ENCODE measurements around the gene AURKA.
"Not testable (repeated sequence)": the region's sequence is repeated elsewhere in the genome, so short reads cannot be mapped to it uniquely, and the experiment has no call there.

The AURKA gene

DNA sequence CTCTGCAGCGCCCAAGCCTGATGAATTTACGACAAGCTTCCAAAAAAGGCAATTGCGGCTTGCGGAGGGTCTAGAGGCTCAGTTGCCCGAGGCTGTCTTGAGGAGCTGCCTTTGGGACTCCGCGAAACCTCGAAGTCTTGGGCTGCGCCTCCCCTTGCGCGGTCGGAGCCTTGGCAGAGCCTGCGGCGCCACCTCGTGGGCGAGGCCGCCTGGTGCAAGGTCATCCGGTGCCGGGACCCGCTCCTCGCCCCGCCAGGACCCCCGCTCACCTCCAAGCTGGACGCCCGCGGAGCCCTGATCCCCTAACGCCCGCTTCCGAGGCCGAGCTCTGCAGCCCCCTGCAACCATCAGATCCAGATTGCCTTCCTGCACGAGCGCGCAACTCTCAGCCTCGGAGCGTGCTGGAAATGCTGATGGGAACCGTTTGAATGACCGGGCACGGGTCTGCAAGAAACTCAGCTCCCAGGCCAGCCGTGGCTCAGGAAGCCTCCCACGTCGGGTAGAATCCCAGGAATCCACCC, 48.1 kb downstream of the AURKA start:
- Histone ChIP-seq H3K27ac (ENCODE audit: low read depth, low read length) (no peak overlapping the region), H3K27me3 (ENCODE audit: control insufficient read depth, insufficient read depth, low read length) (peaks cover 2% of the 10 kb centered on the region), H3K36me3 (ENCODE audit: control insufficient read depth, insufficient read depth, low read length) (no peaks in the 10 kb centered on the region), H3K4me3 (ENCODE audit: low read length) (no peak overlapping the region), H3K9ac (ENCODE audit: low read length) (no peak overlapping the region), H3K4me1 (ENCODE audit: control insufficient read depth, insufficient read depth, low read length) (no peaks in the 10 kb centered on the region)

DNA sequence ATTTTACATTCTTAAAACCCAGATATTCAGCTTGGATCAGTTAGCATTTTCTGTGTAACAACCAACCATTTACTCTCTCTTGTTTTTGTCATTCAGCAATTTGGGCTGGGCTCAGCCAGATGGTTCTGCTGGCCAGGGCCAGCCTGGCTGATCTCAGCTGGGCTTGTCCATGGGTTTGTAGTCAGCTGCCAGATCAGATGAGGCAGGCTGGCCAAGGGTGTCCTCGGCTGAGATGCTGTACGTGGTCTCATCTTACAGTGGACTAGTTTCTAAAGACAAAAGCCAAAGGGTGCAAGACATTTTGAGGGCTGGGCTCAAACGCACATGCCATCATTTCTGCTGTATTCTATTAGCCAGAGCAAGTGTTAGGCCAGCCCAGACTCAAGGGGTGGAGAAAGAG, 49.2 kb downstream of the AURKA start:
- Histone ChIP-seq H3K9ac (ENCODE audit: low read length) (no peak overlapping the region), H3K4me3 (ENCODE audit: low read length) (no peak overlapping the region), H3K4me1 (ENCODE audit: control insufficient read depth, insufficient read depth, low read length) (no peaks in the 10 kb centered on the region), H3K36me3 (ENCODE audit: control insufficient read depth, insufficient read depth, low read length) (no peaks in the 10 kb centered on the region), H3K27me3 (ENCODE audit: control insufficient read depth, insufficient read depth, low read length) (peaks cover 2% of the 10 kb centered on the region), H3K27ac (ENCODE audit: low read depth, low read length) (no peak overlapping the region)

DNA sequence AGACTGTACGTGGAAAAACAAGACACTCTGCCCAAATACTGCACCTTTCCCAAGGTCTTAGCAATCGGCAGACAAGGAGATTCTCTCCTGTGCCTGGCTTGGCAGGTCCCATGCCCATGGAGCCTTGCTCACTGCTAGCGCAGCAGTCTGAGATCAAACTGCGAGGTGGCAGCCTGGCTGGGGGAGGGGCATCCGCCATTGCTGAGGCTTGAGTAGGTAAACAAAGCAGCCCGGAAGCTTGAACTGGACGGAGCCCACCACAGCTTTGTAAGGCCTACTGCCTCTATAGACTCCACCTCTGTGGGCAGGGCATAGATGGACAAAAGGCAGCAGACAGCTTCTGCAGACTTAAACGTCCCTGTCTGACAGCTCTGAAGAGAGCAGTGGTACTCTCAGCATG, 55.3 kb downstream of the AURKA start:
- H3K9ac ChIP-seq (ENCODE audit: low read length); H3K4me3 ChIP-seq (ENCODE audit: low read length); H3K4me1 ChIP-seq (ENCODE audit: control insufficient read depth, insufficient read depth, low read length); H3K36me3 ChIP-seq (ENCODE audit: control insufficient read depth, insufficient read depth, low read length); H3K27me3 ChIP-seq (ENCODE audit: control insufficient read depth, insufficient read depth, low read length); H3K27ac ChIP-seq (ENCODE audit: low read depth, low read length): not testable (repeated sequence)

DNA sequence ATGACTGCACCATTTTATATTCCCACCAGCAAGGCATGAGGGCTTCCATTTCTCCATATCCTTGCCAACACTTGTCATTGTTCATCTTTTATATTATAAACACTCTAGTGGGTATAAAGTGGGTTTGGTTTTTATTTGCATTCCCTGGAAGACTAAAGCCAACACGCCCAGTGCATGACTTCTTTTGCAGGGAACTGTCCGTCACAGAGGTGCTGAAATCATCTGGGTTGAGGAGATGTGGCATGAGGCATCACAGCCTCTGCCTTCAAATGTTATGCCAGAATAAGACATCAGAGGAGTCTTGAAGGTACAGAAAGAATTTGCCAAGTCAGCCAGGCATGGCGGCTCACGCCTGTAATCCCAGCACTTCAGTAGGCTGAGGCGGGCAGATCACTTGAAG, 63.2 kb downstream of the AURKA start:
- Histone ChIP-seq H3K27ac (ENCODE audit: low read depth, low read length) (no peak overlapping the region), H3K4me1 (ENCODE audit: control insufficient read depth, insufficient read depth, low read length) (no peaks in the 10 kb centered on the region), H3K27me3 (ENCODE audit: control insufficient read depth, insufficient read depth, low read length) (no peaks in the 10 kb centered on the region), H3K4me3 (ENCODE audit: low read length) (no peak overlapping the region), H3K36me3 (ENCODE audit: control insufficient read depth, insufficient read depth, low read length) (no peaks in the 10 kb centered on the region), H3K9ac (ENCODE audit: low read length) (no peak overlapping the region)

DNA sequence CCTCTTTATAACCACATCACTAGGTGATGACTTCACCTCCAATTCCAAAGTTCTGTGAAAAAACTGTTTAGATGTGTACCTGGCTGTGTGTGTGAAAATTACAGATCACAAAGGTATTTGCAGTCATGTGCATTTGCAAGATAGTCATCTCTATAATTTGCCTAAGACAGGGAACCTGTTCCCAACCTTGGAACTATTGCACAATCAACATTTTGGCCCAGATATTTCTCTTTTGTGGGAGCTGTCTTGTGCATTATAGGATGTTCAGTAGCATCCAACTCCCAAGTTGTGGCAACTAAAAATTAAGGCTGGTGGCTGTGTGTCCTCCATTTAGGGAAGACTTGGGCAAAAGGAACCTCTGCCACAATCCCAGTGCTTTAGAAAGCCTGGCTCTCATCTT, 67.2 kb downstream of the AURKA start:
- no peaks in the 10 kb centered on the region for H3K27me3 ChIP-seq (ENCODE audit: control insufficient read depth, insufficient read depth, low read length)

DNA sequence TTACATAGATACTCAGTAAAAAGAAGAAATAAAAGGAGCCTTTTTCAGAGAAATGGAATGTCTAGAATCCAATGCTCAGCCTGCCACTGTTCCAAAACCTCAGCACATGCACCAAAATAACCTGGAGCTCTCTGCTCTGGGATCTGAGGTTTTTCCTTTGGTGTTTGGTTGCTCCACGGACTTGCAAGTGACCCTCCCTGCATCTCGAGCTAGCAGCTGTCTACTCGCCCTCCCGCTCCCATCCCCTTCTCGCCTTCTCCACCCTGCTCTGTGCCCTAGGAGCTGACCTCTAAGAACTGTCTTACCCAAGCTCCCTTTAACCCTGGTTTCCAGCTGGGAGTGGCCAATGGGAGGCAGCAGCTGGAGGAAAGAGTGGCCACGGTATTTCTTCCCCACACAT, 68.4 kb downstream of the AURKA start:
- H3K4me1 ChIP-seq (ENCODE audit: control insufficient read depth, insufficient read depth, low read length), result no peaks in the 10 kb centered on the region
- H3K27me3 ChIP-seq (ENCODE audit: control insufficient read depth, insufficient read depth, low read length), result no peaks in the 10 kb centered on the region
- H3K36me3 ChIP-seq (ENCODE audit: control insufficient read depth, insufficient read depth, low read length), result no peaks in the 10 kb centered on the region
- no peak overlapping the region for H3K9ac ChIP-seq (ENCODE audit: low read length)
- no peak overlapping the region for H3K27ac ChIP-seq (ENCODE audit: low read depth, low read length)
- H3K4me3 ChIP-seq (ENCODE audit: low read length), result no peak overlapping the region

More for the DNA sequence above, 67.2 kb downstream of the AURKA start:
- Histone ChIP-seq H3K27ac (ENCODE audit: low read depth, low read length) (no peak overlapping the region), H3K36me3 (ENCODE audit: control insufficient read depth, insufficient read depth, low read length) (no peaks in the 10 kb centered on the region), H3K4me3 (ENCODE audit: low read length) (no peak overlapping the region), H3K9ac (ENCODE audit: low read length) (no peak overlapping the region), H3K4me1 (ENCODE audit: control insufficient read depth, insufficient read depth, low read length) (no peaks in the 10 kb centered on the region)

DNA sequence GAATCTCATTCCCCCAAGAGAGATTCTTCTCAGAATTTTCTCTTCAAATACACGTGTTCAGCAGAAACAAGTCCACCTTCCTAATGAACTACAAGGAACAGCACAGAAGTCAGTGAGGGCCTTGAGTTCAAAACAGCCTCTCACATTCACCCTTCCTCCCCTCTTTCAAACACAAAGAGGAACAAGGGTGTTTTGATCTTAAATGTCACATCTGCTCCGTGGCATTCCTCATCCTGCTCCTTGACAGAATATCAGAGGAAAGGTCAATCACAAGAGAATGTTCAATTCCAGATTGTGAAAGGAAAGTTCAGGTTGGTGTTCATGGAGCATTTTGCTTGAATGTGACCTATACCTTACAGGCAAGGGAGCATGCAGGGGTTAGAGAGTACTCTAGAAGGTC, 68.8 kb downstream of the AURKA start:
- H3K27me3 ChIP-seq (ENCODE audit: control insufficient read depth, insufficient read depth, low read length), result no peaks in the 10 kb centered on the region
- H3K4me3 ChIP-seq (ENCODE audit: low read length), result no peak overlapping the region
- H3K4me1 ChIP-seq (ENCODE audit: control insufficient read depth, insufficient read depth, low read length), result no peaks in the 10 kb centered on the region
- no peak overlapping the region for H3K9ac ChIP-seq (ENCODE audit: low read length)
- no peak overlapping the region for H3K27ac ChIP-seq (ENCODE audit: low read depth, low read length)
- no peaks in the 10 kb centered on the region for H3K36me3 ChIP-seq (ENCODE audit: control insufficient read depth, insufficient read depth, low read length)

DNA sequence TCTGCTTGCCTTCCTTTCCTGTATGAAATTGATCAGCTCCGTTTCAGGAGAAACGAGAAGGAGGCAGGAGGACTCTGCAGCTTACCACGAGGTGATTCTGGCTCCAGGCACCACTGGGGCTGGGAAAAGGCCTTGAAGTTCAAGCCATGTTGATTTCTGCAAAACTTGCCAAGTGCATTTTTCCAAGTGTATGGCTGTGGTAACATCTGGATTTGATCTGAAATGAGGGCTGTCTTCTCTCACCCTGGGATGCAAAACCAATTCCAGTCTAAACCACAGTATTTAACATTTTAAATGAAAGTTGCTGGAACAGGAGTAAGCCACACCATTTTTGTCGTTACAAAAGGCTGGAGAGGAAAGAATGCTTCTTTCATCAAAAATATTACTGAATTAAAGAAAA, 69.3 kb downstream of the AURKA start:
- Histone ChIP-seq H3K36me3 (ENCODE audit: control insufficient read depth, insufficient read depth, low read length) (no peaks in the 10 kb centered on the region), H3K4me3 (ENCODE audit: low read length) (no peak overlapping the region), H3K27ac (ENCODE audit: low read depth, low read length) (no peak overlapping the region), H3K27me3 (ENCODE audit: control insufficient read depth, insufficient read depth, low read length) (no peaks in the 10 kb centered on the region), H3K4me1 (ENCODE audit: control insufficient read depth, insufficient read depth, low read length) (no peaks in the 10 kb centered on the region), H3K9ac (ENCODE audit: low read length) (no peak overlapping the region)

All from rectal smooth muscle tissue (tissue), 1 donor.